CD8-positive, alpha-beta memory T cell (primary cell): ENCODE data around the gene TMEM141. TPM values are rescaled to one million over a fixed set of nuclear protein-coding genes. Genes with fewer than 3 reads are reported as not detected.
"Not testable (repeated sequence)": the region's sequence is repeated elsewhere in the genome, so short reads cannot be mapped to it uniquely, and the experiment has no call there.

Experiments
- CTCF ChIA-PET: fragments of 350-600 bp; sonication (Branson Sonifier 250); formaldehyde crosslinking; loops from one replicate; lab custom pipeline; 2021; ENCODE audit warnings: antibody characterized with exemption; lab: Charles Lee
- POLR2A ChIA-PET: fragments of 350-600 bp; sonication (Branson Sonifier 250); formaldehyde crosslinking; loops from one replicate; lab custom pipeline; 2021; ENCODE audit warnings: antibody characterized with exemption; lab: Charles Lee
- DNase-seq, 5 donors: peaks; one replicate each; pipeline versions ENCODE4 v3.0.0 to v3.0.0-alpha.2; 2020 to 2022; ENCODE audit warnings: mixed read lengths in 1 of 5
- H3K27ac ChIP-seq: one replicate; pipeline ENCODE4 v1.7.0; 2013; ENCODE audit warnings: low read depth, mild to moderate bottlenecking, low read length, moderate library complexity
- H3K27me3 ChIP-seq: 2 replicates; pipeline ENCODE4 v1.7.0; 2013; ENCODE audit warnings: low read length, mild to moderate bottlenecking; ENCODE audit not compliant: insufficient read depth, poor library complexity, severe bottlenecking
- H3K36me3 ChIP-seq: 2 replicates; pipeline ENCODE4 v1.7.0; 2013; ENCODE audit warnings: mild to moderate bottlenecking, low read length, moderate library complexity; ENCODE audit not compliant: insufficient read depth
- H3K4me1 ChIP-seq: 2 replicates; pipeline ENCODE4 v1.7.0; 2013; ENCODE audit warnings: mild to moderate bottlenecking, low read length, moderate library complexity; ENCODE audit not compliant: insufficient read depth
- H3K4me3 ChIP-seq: 2 replicates; pipeline ENCODE4 v1.7.0; 2013; ENCODE audit warnings: mild to moderate bottlenecking, low read length
- H3K9me3 ChIP-seq: 2 replicates; pipeline ENCODE4 v1.7.0; 2013; ENCODE audit warnings: mild to moderate bottlenecking, low read length
- H3K27ac Mint-ChIP-seq, 8 donors: one replicate each; pipeline ENCODE4 v1.8.0; 2020 to 2021; ENCODE audit warnings: mixed read lengths in 8 of 8, mild to moderate bottlenecking in 6 of 8, inconsistent platforms in 3 of 8, moderate library complexity in 3 of 8
- H3K27me3 Mint-ChIP-seq, 2 donors: one replicate each; pipeline ENCODE4 v1.8.0; 2020 to 2021; ENCODE audit warnings: mixed read lengths in 2 of 2, mild to moderate bottlenecking in 1 of 2, moderate library complexity in 1 of 2
- H3K36me3 Mint-ChIP-seq, 3 donors: one replicate each; pipeline ENCODE4 v1.8.0; 2020 to 2021; ENCODE audit warnings: mixed read lengths in 3 of 3, inconsistent platforms in 1 of 3, mild to moderate bottlenecking in 1 of 3
- H3K4me1 Mint-ChIP-seq, 3 donors: one replicate each; pipeline ENCODE4 v1.8.0; 2020 to 2021; ENCODE audit warnings: mixed read lengths in 3 of 3, inconsistent platforms in 1 of 3, mild to moderate bottlenecking in 1 of 3
- H3K4me3 Mint-ChIP-seq, 7 donors: one replicate each; pipeline ENCODE4 v1.8.0; 2020 to 2021; ENCODE audit warnings: mixed read lengths in 7 of 7, mild to moderate bottlenecking in 6 of 7, moderate library complexity in 4 of 7, inconsistent platforms in 2 of 7
- H3K9me3 Mint-ChIP-seq, 5 donors: one replicate each; pipeline ENCODE4 v1.8.0; 2020 to 2022; ENCODE audit warnings: mixed read lengths in 5 of 5, mild to moderate bottlenecking in 3 of 5, moderate library complexity in 2 of 5, inconsistent platforms in 1 of 5
- polyA plus RNA-seq: library from polyadenylated mRNA; unstranded; fragments of 300-500 nt; fragmentation: Illumina TruSeq; gene quantifications from one replicate; pipeline ENCODE4 v1.2.3, GENCODE V29; 2021
- total RNA-seq, 2 experiments: library from RNA; stranded (reverse); gene quantifications; one replicate each; pipeline ENCODE4 v1.2.3, GENCODE V29; 2021

Gene TMEM141
- total and polyA plus RNA-seq, 3 experiments from 2014 or later = 37.8 to 50.6 (median 50.1) TPM

DNA sequence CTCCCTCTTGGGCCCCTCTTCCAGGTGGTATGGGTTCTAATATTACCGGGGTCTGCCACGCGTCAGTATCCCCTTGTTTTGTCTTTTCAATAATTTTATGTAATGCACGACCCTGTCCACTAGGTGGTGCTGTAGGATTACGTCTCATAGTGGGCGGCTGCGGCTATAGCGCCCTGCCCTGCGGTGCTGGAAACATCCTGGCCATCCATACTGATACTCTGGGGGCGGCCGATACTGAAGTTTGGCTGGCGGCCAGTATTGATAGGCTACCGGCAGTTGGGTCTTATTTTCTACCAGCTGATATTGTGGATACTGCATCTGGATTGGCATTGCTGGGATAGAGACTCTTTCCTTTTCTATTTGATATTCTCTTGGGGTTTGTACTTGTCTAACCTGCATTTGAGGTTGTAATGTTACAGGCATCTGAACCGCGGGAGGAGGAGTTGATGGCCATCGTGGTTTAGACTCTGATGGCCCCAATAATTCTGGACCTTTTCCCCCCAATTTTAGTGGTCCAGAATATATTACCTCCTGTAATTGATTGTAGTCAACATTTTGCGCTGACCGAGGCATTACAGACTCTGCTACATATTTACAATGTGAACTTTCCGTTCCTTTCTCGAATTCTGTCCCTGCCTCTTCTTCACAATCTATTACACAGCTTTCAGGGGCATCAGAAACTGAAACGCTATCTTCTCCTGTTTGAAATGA is 3.3 kb upstream of the TMEM141 start:
- CTCF ChIA-PET = interaction anchor here (0.6 to 5.6 kb wide), 16 partner anchors 9 to 440 kb away, joined by 3 to 51 read pairs (median 4); partner anchors contain the start of genes LCN8, RNF224 and SAPCD2
- H3K4me3 ChIP-seq = no peak overlapping the region
- H3K4me3 Mint-ChIP-seq = no peak overlapping the region
- POLR2A ChIA-PET = interaction anchor here (1.3 kb wide), 1 partner anchor 247 kb away, joined by 3 read pairs; no protein-coding TSS in a partner anchor
- H3K4me1 ChIP-seq = peaks cover 14% of the 10 kb centered on the region
- DNase-seq = peak; percentile 50 to 80 (median 68)
- peaks cover 3 to 8% of the 10 kb centered on the region in 2 donors for H3K27me3 Mint-ChIP-seq
- H3K27ac Mint-ChIP-seq = peak overlapping the region in 3 of 8 donors; percentile 5 to 64 (median 52)
- no peaks in the 10 kb centered on the region for H3K9me3 ChIP-seq
- H3K9me3 Mint-ChIP-seq = no peaks in the 10 kb centered on the region
- no peaks in the 10 kb centered on the region for H3K27me3 ChIP-seq
- H3K36me3 ChIP-seq = no peaks in the 10 kb centered on the region
- H3K27ac ChIP-seq = peak overlapping the region; percentile 49
- peaks cover 0 to 2% (median 0%) of the 10 kb centered on the region in 3 donors for H3K36me3 Mint-ChIP-seq
- peaks cover 18 to 31% (median 28%) of the 10 kb centered on the region in 3 donors for H3K4me1 Mint-ChIP-seq

DNA sequence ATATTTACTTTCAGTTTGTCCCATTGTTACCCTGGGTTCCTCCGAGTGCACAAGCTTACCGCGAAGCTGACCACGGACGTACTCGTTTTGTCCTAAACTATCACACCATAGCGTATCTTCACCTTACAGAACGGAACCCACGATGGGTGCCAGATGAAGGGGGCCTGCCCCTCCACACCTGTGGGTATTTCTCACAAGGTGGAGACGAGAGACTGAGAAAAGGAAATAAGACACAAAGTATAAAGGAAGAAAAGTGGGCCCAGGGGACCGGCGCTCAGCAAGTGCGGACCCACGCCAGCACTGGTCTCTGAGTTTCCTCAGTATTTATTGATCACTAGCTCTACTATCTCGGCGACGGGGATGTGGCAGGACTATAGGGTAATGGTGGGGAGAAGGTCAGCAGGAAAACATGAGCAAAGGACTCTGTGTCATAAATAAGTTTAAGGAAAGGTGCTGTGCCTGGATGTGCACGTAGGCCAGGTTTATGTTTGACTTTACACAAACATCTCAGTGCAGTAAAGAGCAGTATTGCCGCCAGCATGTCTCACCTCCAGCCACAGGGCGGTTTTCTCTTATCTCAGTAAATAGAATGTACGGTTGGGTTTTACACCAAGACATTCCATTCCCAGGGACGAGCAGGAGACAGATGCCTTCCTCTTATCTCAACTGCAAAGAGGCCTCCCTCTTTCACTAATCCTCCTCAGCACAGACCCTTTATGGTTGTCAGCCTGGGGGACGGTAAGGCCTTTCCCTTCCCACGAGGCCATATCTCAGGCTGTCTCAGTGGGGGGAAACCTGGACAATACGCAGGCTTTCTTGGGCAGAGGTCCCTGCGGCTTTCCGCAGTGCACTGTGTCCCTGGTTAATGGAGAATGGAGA is 2.3 kb upstream of the TMEM141 start:
- H3K4me3 ChIP-seq, H3K36me3 Mint-ChIP-seq, H3K27me3 ChIP-seq, H3K9me3 Mint-ChIP-seq, DNase-seq, POLR2A ChIA-PET, H3K36me3 ChIP-seq, H3K27me3 Mint-ChIP-seq, H3K9me3 ChIP-seq: not testable (repeated sequence)
- H3K4me1 Mint-ChIP-seq = peaks cover 18 to 31% (median 28%) of the 10 kb centered on the region in 3 donors
- Histone ChIP-seq H3K27ac (peak overlapping the region; percentile 54), H3K4me1 (peaks cover 14% of the 10 kb centered on the region)
- peak overlapping the region in 2 of 8 donors; percentile 5 to 88 for H3K27ac Mint-ChIP-seq
- CTCF ChIA-PET = interaction anchor here (1.0 to 5.6 kb wide), 8 partner anchors 10 to 307 kb away, joined by 3 to 51 read pairs (median 6); partner anchors contain the start of gene SAPCD2
- H3K4me3 Mint-ChIP-seq = peak overlapping the region in 1 of 7 donors; percentile 6

DNA sequence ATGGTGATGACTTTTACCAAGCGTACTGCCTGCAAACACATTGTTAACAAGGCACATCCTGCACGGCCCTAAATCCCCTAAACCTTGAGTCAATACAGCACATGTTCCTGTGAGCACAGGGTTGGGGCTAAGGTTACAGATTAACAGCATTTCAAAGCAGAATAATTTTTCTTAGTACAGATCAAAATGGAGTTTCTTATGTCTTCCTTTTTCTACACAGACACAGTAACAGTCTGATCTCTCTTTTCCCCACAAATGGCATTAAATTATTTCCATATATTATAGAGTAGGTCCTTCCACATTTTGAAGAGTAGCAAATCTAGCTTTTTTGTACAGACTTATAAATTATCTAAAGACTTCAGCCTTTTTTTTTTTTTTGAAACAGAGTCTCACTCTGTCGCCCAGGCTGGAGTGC is 1.6 kb upstream of the TMEM141 start:
- Histone ChIP-seq H3K36me3 (no peaks in the 10 kb centered on the region), H3K27ac (peak overlapping the region; percentile 54), H3K9me3 (no peaks in the 10 kb centered on the region), H3K4me1 (peaks cover 14% of the 10 kb centered on the region), H3K27me3 (no peaks in the 10 kb centered on the region), H3K4me3 (no peak overlapping the region)
- no peak for DNase-seq
- ChIA-PET CTCF (interaction anchor here (5.6 kb wide), 1 partner anchor 246 kb away, joined by 51 read pairs; no protein-coding TSS in a partner anchor), POLR2A (no interaction called here)
- Mint-ChIP-seq H3K36me3 (peaks cover 0 to 9% (median 2%) of the 10 kb centered on the region in 3 donors), H3K27ac (peak overlapping the region in 1 of 8 donors; percentile 19), H3K4me3 (no peak overlapping the region), H3K9me3 (no peaks in the 10 kb centered on the region), H3K4me1 (peaks cover 18 to 31% (median 28%) of the 10 kb centered on the region in 3 donors), H3K27me3 (peaks cover 3 to 8% of the 10 kb centered on the region in 2 donors)

DNA sequence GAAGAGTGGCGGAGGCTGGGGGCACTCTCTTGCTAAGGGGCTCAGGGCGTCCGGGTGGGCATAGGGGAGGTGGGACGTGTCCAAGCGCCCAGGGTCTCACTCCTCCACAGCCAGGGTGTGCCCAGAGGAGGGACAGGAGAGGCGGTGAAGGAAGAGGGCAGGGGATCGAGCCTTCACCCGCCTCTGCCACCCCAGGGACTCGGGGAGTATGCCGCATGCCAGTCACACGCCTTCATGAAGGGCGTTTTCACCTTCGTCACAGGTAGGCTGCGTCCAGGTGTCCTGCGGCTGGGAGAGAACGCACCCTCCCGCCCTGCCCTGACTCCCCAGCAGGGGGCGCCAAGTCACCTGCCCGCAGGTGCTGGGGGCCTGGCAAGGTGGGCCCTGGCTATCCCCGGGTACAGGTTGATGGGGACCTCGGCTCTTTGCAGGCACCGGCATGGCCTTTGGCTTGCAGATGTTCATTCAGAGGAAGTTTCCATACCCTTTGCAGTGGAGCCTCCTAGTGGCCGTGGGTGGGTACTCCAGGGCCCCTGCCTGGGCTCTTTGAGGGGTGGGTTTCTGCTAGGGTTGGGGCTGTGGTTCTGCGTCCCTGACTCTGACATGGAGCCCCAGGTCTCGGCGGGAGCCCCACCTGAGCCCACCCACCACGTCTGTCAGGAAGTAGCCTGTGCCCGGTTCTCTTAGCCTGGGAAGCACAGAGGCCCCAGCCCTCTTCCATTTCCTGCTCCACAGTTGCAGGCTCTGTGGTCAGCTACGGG is 552 bp downstream of the TMEM141 start:
- Mint-ChIP-seq H3K4me1 (peaks cover 18 to 36% (median 31%) of the 10 kb centered on the region in 3 donors), H3K27me3 (peaks cover 3% of the 10 kb centered on the region in 2 donors), H3K36me3 (peaks cover 0 to 9% (median 2%) of the 10 kb centered on the region in 3 donors), H3K27ac (peak overlapping the region; percentile 89 to 96 (median 94)), H3K9me3 (no peaks in the 10 kb centered on the region), H3K4me3 (peak overlapping the region; percentile 77 to 93 (median 85))
- ChIA-PET CTCF (interaction anchor here (0.6 to 2.2 kb wide), 11 partner anchors 9 to 275 kb away, joined by 3 to 14 read pairs (median 4); partner anchors contain the start of genes AJM1, FUT7, NPDC1 and RABL6), POLR2A (interaction anchor here (1.1 to 2.1 kb wide), 3 partner anchors 9 to 15 kb away, joined by 3 to 8 read pairs (median 5); no protein-coding TSS in a partner anchor)
- Histone ChIP-seq H3K27ac (peak overlapping the region; percentile 93), H3K9me3 (no peaks in the 10 kb centered on the region), H3K27me3 (no peaks in the 10 kb centered on the region), H3K4me1 (peaks cover 24% of the 10 kb centered on the region), H3K4me3 (peak overlapping the region; percentile 79), H3K36me3 (no peaks in the 10 kb centered on the region)
- DNase-seq = peak; percentile 56 to 80 (median 71)

DNA sequence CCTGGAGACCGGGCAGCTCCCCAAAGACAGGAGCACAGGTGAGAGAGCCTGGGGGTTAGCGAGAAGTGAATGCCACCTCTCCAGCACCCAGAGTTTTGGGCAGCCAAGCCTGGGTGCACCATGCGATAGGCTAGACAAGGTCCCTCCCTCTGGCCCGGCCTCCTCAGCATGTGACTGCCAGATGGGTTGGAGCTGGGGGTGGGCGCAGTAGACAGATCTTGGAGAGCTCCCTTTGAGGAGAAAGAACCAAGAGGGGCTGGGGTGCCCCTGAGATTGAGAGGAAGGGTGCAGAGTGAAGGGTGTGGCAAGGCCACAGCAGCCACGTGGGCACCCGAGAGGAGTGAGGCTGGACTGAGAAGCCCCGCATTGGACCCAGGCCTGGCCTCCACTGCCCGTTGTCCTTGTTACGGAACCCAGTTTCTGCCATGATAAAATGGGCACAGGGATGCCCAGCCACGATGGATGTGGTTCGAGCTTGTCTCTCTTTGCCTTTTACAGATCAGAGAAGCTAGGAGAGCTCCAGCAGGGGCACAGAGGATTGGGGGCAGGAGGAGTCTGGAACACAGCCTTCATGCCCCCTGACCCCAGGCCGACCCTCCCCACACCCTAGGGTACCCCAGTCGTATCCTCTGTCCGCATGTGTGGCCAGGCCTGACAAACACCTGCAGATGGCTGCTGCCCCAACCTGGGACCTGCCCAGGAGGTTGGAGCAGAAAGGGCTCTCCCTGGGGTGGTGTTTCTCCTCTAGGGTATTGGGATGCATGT is 1.4 kb downstream of the TMEM141 start:
- no peaks in the 10 kb centered on the region for H3K36me3 ChIP-seq
- ChIA-PET POLR2A (interaction anchor here (1.1 to 2.1 kb wide), 2 partner anchors 13 to 14 kb away, joined by 3 to 5 read pairs; no protein-coding TSS in a partner anchor), CTCF (interaction anchor here (0.6 to 2.2 kb wide), 13 partner anchors 9 to 274 kb away, joined by 3 to 14 read pairs (median 4); partner anchors contain the start of genes AJM1, CLIC3, FUT7 and NPDC1)
- no peaks in the 10 kb centered on the region for H3K9me3 ChIP-seq
- peak overlapping the region; percentile 93 for H3K27ac ChIP-seq
- peaks cover 26% of the 10 kb centered on the region for H3K4me1 ChIP-seq
- Mint-ChIP-seq H3K27ac (peak overlapping the region in 6 of 8 donors; percentile 50 to 96 (median 81)), H3K36me3 (peaks cover 0 to 9% (median 2%) of the 10 kb centered on the region in 3 donors), H3K9me3 (no peaks in the 10 kb centered on the region), H3K4me3 (peak overlapping the region; percentile 77 to 93 (median 85)), H3K4me1 (peaks cover 17 to 34% (median 29%) of the 10 kb centered on the region in 3 donors), H3K27me3 (no peaks in the 10 kb centered on the region)
- DNase-seq = no peak
- peak overlapping the region; percentile 79 for H3K4me3 ChIP-seq
- H3K27me3 ChIP-seq = no peaks in the 10 kb centered on the region

DNA sequence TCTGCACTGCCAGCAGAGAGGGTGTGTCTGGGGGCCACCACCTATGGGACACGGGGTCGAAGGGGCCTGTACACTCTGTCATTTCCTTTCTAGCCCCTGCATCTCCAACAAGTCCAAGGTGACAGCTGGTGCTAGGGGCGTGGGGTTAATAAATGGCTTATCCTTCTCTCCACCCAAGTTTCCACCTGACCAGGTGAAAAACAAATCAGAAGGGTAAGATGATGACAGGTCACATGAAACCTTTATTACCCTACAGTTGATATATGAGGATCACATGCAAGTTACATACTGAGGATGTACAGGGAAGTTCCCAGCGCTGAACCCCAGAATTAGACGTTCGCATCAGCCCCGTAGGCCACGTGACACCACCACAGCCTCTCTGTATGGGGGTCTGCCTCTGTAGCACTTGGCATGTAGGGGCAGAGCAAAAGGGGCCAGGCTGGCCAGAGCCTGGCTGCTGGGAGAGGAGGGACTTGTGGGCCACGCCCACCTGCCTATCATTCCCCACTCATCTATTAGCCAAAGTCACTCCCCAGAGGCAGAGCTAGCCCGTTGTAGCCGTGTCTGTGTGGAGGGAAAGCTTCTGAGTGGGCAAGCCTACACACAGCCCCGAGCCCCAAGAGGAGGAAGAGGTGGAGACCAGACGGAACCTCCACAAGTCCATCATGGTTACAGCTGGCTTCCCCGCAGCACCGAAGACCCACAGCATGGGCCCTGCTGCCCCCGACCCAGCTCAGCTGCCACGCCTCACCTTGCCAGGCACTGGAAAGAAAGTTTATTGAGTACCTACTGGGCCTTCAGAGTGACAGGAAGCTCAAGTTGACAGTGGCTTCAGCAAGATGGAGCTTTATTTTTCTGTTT is 2.2 kb downstream of the TMEM141 start:
- CTCF ChIA-PET = interaction anchor here (0.9 to 2.2 kb wide), 13 partner anchors 8 to 293 kb away, joined by 3 to 9 read pairs (median 4); partner anchors contain the start of genes AJM1, CLIC3, MAN1B1 and RABL6

More for the DNA sequence above, 2.2 kb downstream of the TMEM141 start:
- no peak for DNase-seq
- H3K4me3 ChIP-seq = no peak overlapping the region
- H3K4me3 Mint-ChIP-seq = peak overlapping the region in 3 of 7 donors; percentile 8 to 49 (median 20)
- H3K27me3 Mint-ChIP-seq = no peaks in the 10 kb centered on the region
- H3K27me3 ChIP-seq = no peaks in the 10 kb centered on the region
- POLR2A ChIA-PET = interaction anchor here (1.1 kb wide), 1 partner anchor 9 kb away, joined by 3 read pairs; no protein-coding TSS in a partner anchor
- no peaks in the 10 kb centered on the region for H3K9me3 Mint-ChIP-seq
- peak overlapping the region in 1 of 8 donors; percentile 65 for H3K27ac Mint-ChIP-seq
- H3K9me3 ChIP-seq = no peaks in the 10 kb centered on the region
- H3K36me3 ChIP-seq = no peaks in the 10 kb centered on the region
- H3K36me3 Mint-ChIP-seq = peaks cover 0 to 9% (median 2%) of the 10 kb centered on the region in 3 donors
- peaks cover 26% of the 10 kb centered on the region for H3K4me1 ChIP-seq
- H3K27ac ChIP-seq = no peak overlapping the region
- peaks cover 13 to 29% (median 21%) of the 10 kb centered on the region in 3 donors for H3K4me1 Mint-ChIP-seq
